WTC11 (cell line): ENCODE measurements around the gene GSTM4. TPM values are rescaled to one million over a fixed set of nuclear protein-coding genes. Genes with fewer than 3 reads are reported as not detected.

Experiments used
- ATAC-seq: fragments of 200-7000 bp; cut with Tn5 transposase; 2 replicates; pipeline ENCODE4 v1.10.0; 2021; ENCODE audit warnings: mild to moderate bottlenecking, moderate library complexity
- CTCF ChIA-PET: fragments of 300-600 bp; sonication (Branson Sonifier 250); formaldehyde crosslinking; loops from one replicate; lab custom pipeline; 2021; ENCODE audit warnings: antibody characterized with exemption; lab: Charles Lee
- POLR2A ChIA-PET: fragments of 350-600 bp; sonication (Branson Sonifier 250); formaldehyde crosslinking; loops from one replicate; lab custom pipeline; 2021; ENCODE audit warnings: antibody characterized with exemption; lab: Charles Lee
- DNase-seq: peaks from one replicate; pipeline ENCODE4 v3.0.0; 2021; ENCODE audit warnings: low spot score
- H3K27ac Mint-ChIP-seq: 2 replicates; pipeline ENCODE4 v1.8.0; 2021; ENCODE audit warnings: mixed read lengths
- H3K27me3 Mint-ChIP-seq: 2 replicates; pipeline ENCODE4 v1.8.0; 2021; ENCODE audit warnings: low read depth, mild to moderate bottlenecking, moderate library complexity, mixed read lengths
- H3K36me3 Mint-ChIP-seq: 2 replicates; pipeline ENCODE4 v1.8.0; 2021; ENCODE audit warnings: mixed read lengths
- H3K4me1 Mint-ChIP-seq: 2 replicates; pipeline ENCODE4 v1.8.0; 2022; ENCODE audit warnings: mixed read lengths
- H3K4me3 Mint-ChIP-seq: 2 replicates; pipeline ENCODE4 v1.8.0; 2021; ENCODE audit warnings: mild to moderate bottlenecking, moderate library complexity, mixed read lengths
- H3K9me3 Mint-ChIP-seq: 2 replicates; pipeline ENCODE4 v1.8.0; 2021; ENCODE audit warnings: mixed read lengths
- ATF1 ChIP-seq: sonication (generic); formaldehyde crosslinking; IDR thresholded peaks from 2 replicates; pipeline ENCODE4 v1.8.1; 2023; ENCODE audit warnings: mild to moderate bottlenecking, moderate library complexity, missing genetic modification reagents
- CREB1 ChIP-seq: sonication (generic); formaldehyde crosslinking; IDR thresholded peaks from 2 replicates; pipeline ENCODE4 v1.8.0; 2023; ENCODE audit warnings: mild to moderate bottlenecking, missing genetic modification reagents
- ELF4 ChIP-seq: sonication (generic); formaldehyde crosslinking; IDR thresholded peaks from 2 replicates; pipeline ENCODE4 v1.8.1; 2022; ENCODE audit warnings: low read depth, mild to moderate bottlenecking, moderate library complexity, missing genetic modification reagents
- EMX1 ChIP-seq: fragments of 250-450 bp; sonication (Bioruptor Pico); IDR thresholded peaks from 2 replicates; pipeline ENCODE4 v1.8.0; 2021; ENCODE audit warnings: mild to moderate bottlenecking
- FOXJ3 ChIP-seq: sonication (generic); formaldehyde crosslinking; IDR thresholded peaks from 2 replicates; pipeline ENCODE4 v1.9.0; 2021; ENCODE audit warnings: missing genetic modification reagents, mild to moderate bottlenecking, borderline replicate concordance
- GABPB1 ChIP-seq: sonication (generic); formaldehyde crosslinking; IDR thresholded peaks from 2 replicates; pipeline ENCODE4 v1.8.1; 2023; ENCODE audit warnings: mild to moderate bottlenecking, missing genetic modification reagents
- JAZF1 ChIP-seq: fragments of 250-450 bp; sonication (Bioruptor Pico); IDR thresholded peaks from 2 replicates; pipeline ENCODE4 v1.9.0; 2021; ENCODE audit warnings: moderate library complexity, mild to moderate bottlenecking, inconsistent platforms
- NR2C2 ChIP-seq: sonication (generic); formaldehyde crosslinking; IDR thresholded peaks from 2 replicates; pipeline ENCODE4 v1.8.0; 2022; ENCODE audit warnings: mild to moderate bottlenecking, missing genetic modification reagents
- NR3C1 ChIP-seq: sonication (generic); formaldehyde crosslinking; conservative IDR thresholded peaks from 2 replicates; pipeline ENCODE4 v1.8.1; 2023; ENCODE audit warnings: low read depth, mild to moderate bottlenecking, missing genetic modification reagents
- PRRX2 ChIP-seq: fragments of 250-450 bp; sonication (Bioruptor Pico); IDR thresholded peaks from 2 replicates; pipeline ENCODE4 v1.8.0; 2021; ENCODE audit warnings: mild to moderate bottlenecking
- RORB ChIP-seq: fragments of 250-450 bp; sonication (Bioruptor Pico); IDR thresholded peaks from 2 replicates; pipeline ENCODE4 v1.9.0; 2021; ENCODE audit warnings: mild to moderate bottlenecking
- SOX15 ChIP-seq: fragments of 250-450 bp; sonication (Bioruptor Pico); IDR thresholded peaks from 2 replicates; pipeline ENCODE4 v1.9.0; 2021; ENCODE audit warnings: mild to moderate bottlenecking
- TCF7 ChIP-seq: sonication (generic); formaldehyde crosslinking; IDR thresholded peaks from 2 replicates; pipeline ENCODE4 v1.8.0; 2022; ENCODE audit warnings: mild to moderate bottlenecking, low read depth, missing genetic modification reagents, moderate library complexity
- TP53 ChIP-seq: sonication (generic); formaldehyde crosslinking; IDR thresholded peaks from 2 replicates; pipeline ENCODE4 v1.8.1; 2023; ENCODE audit warnings: mild to moderate bottlenecking, missing genetic modification reagents
- ZNF263 ChIP-seq: sonication (generic); formaldehyde crosslinking; IDR thresholded peaks from 2 replicates; pipeline ENCODE4 v1.8.1; 2022; ENCODE audit warnings: low read depth, mild to moderate bottlenecking, moderate library complexity, missing genetic modification reagents
- ZNF317 ChIP-seq: sonication (generic); formaldehyde crosslinking; IDR thresholded peaks from 2 replicates; pipeline ENCODE4 v1.8.1; 2023; ENCODE audit warnings: low read depth, mild to moderate bottlenecking, moderate library complexity, missing genetic modification reagents, borderline replicate concordance
- ZNF671 ChIP-seq: fragments of 250-450 bp; sonication (Bioruptor Pico); IDR thresholded peaks from 2 replicates; pipeline ENCODE4 v1.8.0; 2021; ENCODE audit warnings: mild to moderate bottlenecking
- total RNA-seq: library from RNA; stranded (reverse); gene quantifications from 3 replicates; pipeline ENCODE4 v1.2.3, GENCODE V29; 2021
- TF ChIP-seq, protein P1 (sequence below): sonication (generic); formaldehyde crosslinking; IDR thresholded peaks from 2 replicates; pipeline ENCODE4 v1.8.0; 2023; ENCODE audit warnings: missing genetic modification reagents
- TF ChIP-seq, protein P2 (sequence below): fragments of 200-600 bp; IDR thresholded peaks from 2 replicates; pipeline ENCODE4 v1.8.0; 2022; ENCODE audit warnings: antibody characterized with exemption
- TF ChIP-seq, protein P3 (sequence below): fragments of 250-450 bp; sonication (Bioruptor Pico); IDR thresholded peaks from 2 replicates; pipeline ENCODE4 v1.9.0; 2021; ENCODE audit warnings: mild to moderate bottlenecking, borderline replicate concordance

Gene GSTM4
- total RNA-seq, 1 experiment from 2014 or later: 16.7 TPM

DNA sequence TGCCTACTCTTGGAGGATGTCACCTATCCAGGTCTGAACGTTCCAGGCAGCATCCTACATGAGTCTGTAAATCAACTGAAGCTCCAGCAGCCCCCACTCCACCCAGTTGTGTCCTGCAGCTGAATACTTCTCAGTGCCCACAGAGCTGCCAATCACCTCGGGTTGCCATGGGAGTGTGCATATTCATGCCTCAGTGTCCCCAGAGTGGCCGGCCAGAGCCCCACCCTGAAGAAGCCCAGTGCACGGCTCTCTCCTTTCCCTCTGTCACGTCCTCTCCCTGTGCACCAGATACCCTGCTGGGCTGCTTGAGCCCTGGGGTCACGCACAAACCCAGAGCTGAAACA lies 16.1 kb upstream of the GSTM4 start:
- H3K36me3 Mint-ChIP-seq: no peaks in the 10 kb centered on the region
- DNase-seq: no peak
- TF ChIP-seq, protein P1, sequence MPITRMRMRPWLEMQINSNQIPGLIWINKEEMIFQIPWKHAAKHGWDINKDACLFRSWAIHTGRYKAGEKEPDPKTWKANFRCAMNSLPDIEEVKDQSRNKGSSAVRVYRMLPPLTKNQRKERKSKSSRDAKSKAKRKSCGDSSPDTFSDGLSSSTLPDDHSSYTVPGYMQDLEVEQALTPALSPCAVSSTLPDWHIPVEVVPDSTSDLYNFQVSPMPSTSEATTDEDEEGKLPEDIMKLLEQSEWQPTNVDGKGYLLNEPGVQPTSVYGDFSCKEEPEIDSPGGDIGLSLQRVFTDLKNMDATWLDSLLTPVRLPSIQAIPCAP (CRISPR knock-in tag): no peak
- no peak for TF ChIP-seq ATF1 (CRISPR knock-in tag)
- TF ChIP-seq CREB1: no peak
- TF ChIP-seq TP53 (CRISPR knock-in tag): no peak
- no peak for TF ChIP-seq JAZF1 (CRISPR knock-in tag)
- TF ChIP-seq ZNF671 (CRISPR knock-in tag): no peak
- TF ChIP-seq SOX15 (CRISPR knock-in tag): no peak
- TF ChIP-seq, all 79 proteins: peak for 0
- Mint-ChIP-seq H3K4me1 (peaks cover 26% of the 10 kb centered on the region), H3K9me3 (no peaks in the 10 kb centered on the region), H3K27me3 (peaks cover 5% of the 10 kb centered on the region; the same call in 1 of the 2 replicates), H3K27ac (no peak overlapping the region), H3K4me3 (no peak overlapping the region)
- POLR2A ChIA-PET: interaction anchor here (1.2 to 1.3 kb wide), 3 partner anchors 28 to 91 kb away, joined by 4 to 12 read pairs (median 5); partner anchors contain the start of genes GNAI3 and GSTM2
- no peak for ATAC-seq
- CTCF ChIA-PET: interaction anchor here (0.5 to 6.8 kb wide), 77 partner anchors 10 to 490 kb away, joined by 3 to 188 read pairs (median 6); partner anchors contain the start of genes AHCYL1, AMIGO1, AMPD2 and CYB561D1

DNA sequence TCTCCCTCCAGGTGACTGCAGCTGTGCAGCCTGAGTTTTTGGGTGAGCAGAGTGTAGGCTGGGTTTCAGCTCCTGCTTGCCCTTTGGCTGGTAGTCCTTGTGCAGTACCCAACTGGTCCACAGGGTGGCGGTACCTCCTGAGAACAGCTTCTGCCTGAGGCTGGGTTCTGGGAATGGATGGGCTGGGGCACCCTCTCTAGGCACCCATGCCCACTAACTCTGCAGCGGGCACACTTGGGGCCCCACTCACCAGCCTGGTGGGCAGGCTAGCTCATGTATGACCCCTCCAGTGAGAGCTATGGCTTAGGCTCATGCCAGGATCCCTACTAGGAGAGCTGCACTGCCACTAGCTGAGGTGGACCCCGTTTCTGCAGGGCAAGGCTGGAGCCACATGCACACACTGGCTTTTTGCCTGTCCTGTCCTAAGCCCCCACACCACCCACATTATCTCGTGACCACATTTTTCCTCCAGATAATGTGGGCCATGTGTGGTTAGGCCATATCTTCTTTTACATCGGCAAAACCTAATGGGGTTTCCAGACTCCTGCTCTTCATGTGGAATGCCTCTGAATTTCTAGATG lies 15.5 kb upstream of the GSTM4 start:
- ATAC-seq: peak; percentile 58

DNA sequence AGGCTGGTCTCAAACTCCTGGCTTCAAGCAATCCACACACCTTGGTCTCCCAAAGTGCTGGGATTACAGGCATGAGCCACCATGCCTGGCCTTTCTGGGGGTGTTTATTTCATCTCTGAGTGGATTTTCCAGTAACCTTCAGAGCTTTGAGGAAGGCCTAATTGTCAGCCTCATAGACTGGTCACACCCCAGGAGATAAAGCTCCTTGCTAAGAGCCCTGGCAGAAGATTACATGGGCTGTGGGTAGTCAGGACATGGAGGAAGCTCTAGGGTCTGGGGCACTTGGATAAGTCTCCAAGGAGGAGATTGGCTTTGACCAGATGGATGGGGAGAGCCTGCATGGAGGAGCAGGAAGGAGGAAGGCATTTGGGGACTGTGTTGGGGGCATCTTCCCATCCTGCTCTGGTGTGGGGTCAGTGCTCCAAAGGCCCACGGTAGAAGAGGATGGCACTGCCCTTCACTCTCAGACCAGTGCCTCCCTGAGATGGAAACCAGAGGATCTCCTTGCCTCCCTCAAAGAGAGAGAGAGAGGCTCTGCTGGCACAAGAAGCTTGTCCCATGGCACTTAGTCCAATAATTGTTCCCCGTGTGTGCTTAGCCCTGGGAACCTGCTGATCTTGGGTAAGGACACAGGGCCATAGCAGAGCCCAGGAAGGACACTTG lies 14.7 kb upstream of the GSTM4 start:
- Mint-ChIP-seq H3K27ac (no peak overlapping the region), H3K4me3 (no peak overlapping the region), H3K4me1 (peaks cover 12% of the 10 kb centered on the region), H3K9me3 (no peaks in the 10 kb centered on the region), H3K27me3 (peaks cover 5% of the 10 kb centered on the region; the same call in 1 of the 2 replicates), H3K36me3 (no peaks in the 10 kb centered on the region)
- ATAC-seq (no peak), DNase-seq (no peak)
- ChIA-PET POLR2A (interaction anchor here (1.2 to 1.3 kb wide), 3 partner anchors 26 to 93 kb away, joined by 4 to 12 read pairs (median 5); partner anchors contain the start of genes GNAI3 and GSTM2), CTCF (interaction anchor here (0.5 to 6.8 kb wide), 25 partner anchors 10 to 344 kb away, joined by 3 to 188 read pairs (median 21); partner anchors contain the start of genes AHCYL1, AMPD2, EPS8L3 and GNAI3)
- TF ChIP-seq NR3C1 (CRISPR knock-in tag) (no peak), ELF4 (CRISPR knock-in tag) (no peak), TCF7 (CRISPR knock-in tag) (no peak), ZNF263 (CRISPR knock-in tag) (no peak), ZNF317 (CRISPR knock-in tag) (no peak), NR2C2 (CRISPR knock-in tag) (no peak), FOXJ3 (no peak), GABPB1 (CRISPR knock-in tag) (no peak), CREB1 (no peak), RORB (CRISPR knock-in tag) (no peak), EMX1 (no peak), PRRX2 (no peak)

More for the DNA sequence above, 15.5 kb upstream of the GSTM4 start:
- Mint-ChIP-seq H3K27ac (no peak overlapping the region), H3K27me3 (peaks cover 5% of the 10 kb centered on the region; the same call in 1 of the 2 replicates), H3K9me3 (no peaks in the 10 kb centered on the region), H3K4me3 (no peak overlapping the region), H3K36me3 (no peaks in the 10 kb centered on the region), H3K4me1 (peaks cover 20% of the 10 kb centered on the region)
- DNase-seq: peak; percentile 97
- POLR2A ChIA-PET: interaction anchor here (1.2 to 1.3 kb wide), 3 partner anchors 27 to 92 kb away, joined by 4 to 12 read pairs (median 5); partner anchors contain the start of genes GNAI3 and GSTM2
- CTCF ChIA-PET: interaction anchor here (0.5 to 6.8 kb wide), 79 partner anchors 10 to 491 kb away, joined by 3 to 188 read pairs (median 6); partner anchors contain the start of genes AHCYL1, AMIGO1, AMPD2 and CYB561D1
- TF ChIP-seq, protein P2, sequence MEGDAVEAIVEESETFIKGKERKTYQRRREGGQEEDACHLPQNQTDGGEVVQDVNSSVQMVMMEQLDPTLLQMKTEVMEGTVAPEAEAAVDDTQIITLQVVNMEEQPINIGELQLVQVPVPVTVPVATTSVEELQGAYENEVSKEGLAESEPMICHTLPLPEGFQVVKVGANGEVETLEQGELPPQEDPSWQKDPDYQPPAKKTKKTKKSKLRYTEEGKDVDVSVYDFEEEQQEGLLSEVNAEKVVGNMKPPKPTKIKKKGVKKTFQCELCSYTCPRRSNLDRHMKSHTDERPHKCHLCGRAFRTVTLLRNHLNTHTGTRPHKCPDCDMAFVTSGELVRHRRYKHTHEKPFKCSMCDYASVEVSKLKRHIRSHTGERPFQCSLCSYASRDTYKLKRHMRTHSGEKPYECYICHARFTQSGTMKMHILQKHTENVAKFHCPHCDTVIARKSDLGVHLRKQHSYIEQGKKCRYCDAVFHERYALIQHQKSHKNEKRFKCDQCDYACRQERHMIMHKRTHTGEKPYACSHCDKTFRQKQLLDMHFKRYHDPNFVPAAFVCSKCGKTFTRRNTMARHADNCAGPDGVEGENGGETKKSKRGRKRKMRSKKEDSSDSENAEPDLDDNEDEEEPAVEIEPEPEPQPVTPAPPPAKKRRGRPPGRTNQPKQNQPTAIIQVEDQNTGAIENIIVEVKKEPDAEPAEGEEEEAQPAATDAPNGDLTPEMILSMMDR: peak; percentile 97
- TF ChIP-seq, protein P3, sequence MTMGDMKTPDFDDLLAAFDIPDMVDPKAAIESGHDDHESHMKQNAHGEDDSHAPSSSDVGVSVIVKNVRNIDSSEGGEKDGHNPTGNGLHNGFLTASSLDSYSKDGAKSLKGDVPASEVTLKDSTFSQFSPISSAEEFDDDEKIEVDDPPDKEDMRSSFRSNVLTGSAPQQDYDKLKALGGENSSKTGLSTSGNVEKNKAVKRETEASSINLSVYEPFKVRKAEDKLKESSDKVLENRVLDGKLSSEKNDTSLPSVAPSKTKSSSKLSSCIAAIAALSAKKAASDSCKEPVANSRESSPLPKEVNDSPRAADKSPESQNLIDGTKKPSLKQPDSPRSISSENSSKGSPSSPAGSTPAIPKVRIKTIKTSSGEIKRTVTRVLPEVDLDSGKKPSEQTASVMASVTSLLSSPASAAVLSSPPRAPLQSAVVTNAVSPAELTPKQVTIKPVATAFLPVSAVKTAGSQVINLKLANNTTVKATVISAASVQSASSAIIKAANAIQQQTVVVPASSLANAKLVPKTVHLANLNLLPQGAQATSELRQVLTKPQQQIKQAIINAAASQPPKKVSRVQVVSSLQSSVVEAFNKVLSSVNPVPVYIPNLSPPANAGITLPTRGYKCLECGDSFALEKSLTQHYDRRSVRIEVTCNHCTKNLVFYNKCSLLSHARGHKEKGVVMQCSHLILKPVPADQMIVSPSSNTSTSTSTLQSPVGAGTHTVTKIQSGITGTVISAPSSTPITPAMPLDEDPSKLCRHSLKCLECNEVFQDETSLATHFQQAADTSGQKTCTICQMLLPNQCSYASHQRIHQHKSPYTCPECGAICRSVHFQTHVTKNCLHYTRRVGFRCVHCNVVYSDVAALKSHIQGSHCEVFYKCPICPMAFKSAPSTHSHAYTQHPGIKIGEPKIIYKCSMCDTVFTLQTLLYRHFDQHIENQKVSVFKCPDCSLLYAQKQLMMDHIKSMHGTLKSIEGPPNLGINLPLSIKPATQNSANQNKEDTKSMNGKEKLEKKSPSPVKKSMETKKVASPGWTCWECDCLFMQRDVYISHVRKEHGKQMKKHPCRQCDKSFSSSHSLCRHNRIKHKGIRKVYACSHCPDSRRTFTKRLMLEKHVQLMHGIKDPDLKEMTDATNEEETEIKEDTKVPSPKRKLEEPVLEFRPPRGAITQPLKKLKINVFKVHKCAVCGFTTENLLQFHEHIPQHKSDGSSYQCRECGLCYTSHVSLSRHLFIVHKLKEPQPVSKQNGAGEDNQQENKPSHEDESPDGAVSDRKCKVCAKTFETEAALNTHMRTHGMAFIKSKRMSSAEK (CRISPR knock-in tag): no peak
